GM12801 (cell line): Measurements from ENCODE around the gene PFN3.

Source experiments
- TF ChIP-seq, protein P1 (sequence below): IDR thresholded peaks from one replicate; pipeline ENCODE4 v1.5.1; 2011; ENCODE audit warnings: control low read depth; ENCODE audit not compliant: insufficient read length; ENCODE audit errors: extremely low read depth

Gene PFN3

DNA sequence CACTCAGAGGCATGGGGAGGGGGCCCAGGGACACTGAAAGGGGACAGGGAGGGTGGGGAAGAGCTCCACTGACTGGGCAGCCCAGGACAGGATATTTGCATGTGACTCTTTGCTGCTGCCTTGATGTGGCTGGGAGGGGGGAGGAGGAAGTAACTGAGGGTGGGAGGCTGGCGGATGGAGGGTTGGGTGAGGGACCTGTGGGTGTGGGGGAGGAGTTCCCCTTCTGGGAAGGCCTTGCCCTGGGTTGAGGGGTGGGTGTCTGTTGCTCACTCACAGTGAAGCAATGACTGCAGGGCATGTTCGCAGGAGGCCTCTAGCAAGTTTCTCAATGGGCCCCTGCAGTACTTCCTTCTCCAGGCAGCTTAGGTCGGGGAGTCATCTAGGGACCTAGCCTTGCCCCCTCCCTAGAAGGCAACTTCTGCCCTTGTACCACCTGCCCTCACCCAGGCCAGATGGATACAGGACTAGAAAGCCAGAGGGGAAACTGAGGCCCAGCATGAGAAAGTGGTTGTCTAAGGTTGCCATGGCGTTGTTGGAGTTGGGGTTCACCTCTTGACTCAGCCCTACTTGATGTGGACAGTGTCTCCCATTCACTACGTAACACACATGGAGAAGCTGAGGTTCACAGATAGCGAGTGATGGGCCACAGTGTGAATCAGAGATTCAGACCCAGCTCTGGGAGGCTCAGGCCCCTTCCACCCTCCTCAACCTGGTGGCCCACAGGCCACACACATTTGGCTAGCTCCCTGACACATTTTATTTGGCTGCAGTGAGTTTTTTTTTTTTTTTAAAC is 29.0 kb upstream of the PFN3 start:
- TF ChIP-seq, protein P1, sequence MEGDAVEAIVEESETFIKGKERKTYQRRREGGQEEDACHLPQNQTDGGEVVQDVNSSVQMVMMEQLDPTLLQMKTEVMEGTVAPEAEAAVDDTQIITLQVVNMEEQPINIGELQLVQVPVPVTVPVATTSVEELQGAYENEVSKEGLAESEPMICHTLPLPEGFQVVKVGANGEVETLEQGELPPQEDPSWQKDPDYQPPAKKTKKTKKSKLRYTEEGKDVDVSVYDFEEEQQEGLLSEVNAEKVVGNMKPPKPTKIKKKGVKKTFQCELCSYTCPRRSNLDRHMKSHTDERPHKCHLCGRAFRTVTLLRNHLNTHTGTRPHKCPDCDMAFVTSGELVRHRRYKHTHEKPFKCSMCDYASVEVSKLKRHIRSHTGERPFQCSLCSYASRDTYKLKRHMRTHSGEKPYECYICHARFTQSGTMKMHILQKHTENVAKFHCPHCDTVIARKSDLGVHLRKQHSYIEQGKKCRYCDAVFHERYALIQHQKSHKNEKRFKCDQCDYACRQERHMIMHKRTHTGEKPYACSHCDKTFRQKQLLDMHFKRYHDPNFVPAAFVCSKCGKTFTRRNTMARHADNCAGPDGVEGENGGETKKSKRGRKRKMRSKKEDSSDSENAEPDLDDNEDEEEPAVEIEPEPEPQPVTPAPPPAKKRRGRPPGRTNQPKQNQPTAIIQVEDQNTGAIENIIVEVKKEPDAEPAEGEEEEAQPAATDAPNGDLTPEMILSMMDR = no peak

DNA sequence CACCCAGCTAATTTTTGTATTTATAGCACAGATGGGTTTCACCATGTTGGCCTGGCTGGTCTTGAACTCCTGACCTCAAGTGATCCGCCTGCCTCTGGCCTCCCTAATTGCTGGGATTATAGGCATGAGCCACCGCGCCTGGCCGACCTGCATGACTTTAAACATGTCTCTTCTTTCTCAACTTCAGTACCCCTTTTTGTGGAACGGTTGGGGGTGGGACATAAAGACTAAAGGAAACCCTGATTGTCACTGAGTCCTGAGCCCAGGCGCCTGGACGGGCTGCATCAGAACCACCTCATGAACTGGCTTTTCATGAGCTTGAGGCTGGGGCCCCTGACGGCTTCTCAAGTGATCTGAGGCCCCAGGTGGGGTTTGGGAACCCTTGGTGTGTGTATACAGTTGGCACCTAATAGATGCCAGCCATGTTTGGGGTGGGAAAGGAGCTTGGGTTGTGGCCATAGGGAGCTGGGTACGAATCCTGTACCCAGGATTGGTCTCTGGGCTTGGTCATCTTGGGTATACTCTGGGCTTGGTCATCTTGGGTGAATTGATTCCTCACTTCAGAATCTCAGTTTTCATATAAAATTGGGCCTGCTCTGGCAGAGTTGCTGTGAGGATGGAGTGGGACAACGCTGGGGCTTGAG is 28.2 kb upstream of the PFN3 start:
- TF ChIP-seq, protein P1 = no peak

DNA sequence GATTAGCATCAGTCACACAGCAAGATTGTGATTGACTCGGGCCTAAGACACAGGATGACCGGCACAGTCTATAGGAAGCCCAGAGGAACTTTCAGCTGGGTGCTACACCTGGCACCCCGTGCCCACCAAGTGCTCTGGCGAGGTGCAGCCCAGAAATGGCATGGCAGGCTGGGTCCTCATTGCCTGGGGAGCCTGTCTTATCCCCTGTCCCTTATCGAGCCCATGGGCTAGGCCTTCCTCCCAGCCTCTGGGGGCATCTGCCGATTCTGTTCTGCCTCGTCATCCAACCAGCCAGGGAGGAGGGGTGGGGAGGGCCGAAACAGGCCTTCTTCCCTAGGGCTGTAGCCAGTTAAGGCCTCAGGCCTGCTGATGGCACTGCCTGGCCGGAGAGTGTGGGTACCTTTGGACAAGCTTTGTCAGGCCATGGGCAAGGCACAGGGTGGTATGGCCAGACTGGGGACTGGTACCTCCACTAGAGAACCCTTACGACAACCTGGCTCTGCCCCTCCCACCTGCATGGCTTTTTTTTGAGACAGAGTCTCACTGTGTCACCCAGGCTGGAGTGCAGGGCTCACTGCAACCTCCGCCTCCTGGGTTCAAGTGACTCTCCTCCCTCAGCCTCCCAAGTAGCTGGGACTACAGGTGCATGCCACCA is 27.6 kb upstream of the PFN3 start:
- TF ChIP-seq, protein P1 = no peak

DNA sequence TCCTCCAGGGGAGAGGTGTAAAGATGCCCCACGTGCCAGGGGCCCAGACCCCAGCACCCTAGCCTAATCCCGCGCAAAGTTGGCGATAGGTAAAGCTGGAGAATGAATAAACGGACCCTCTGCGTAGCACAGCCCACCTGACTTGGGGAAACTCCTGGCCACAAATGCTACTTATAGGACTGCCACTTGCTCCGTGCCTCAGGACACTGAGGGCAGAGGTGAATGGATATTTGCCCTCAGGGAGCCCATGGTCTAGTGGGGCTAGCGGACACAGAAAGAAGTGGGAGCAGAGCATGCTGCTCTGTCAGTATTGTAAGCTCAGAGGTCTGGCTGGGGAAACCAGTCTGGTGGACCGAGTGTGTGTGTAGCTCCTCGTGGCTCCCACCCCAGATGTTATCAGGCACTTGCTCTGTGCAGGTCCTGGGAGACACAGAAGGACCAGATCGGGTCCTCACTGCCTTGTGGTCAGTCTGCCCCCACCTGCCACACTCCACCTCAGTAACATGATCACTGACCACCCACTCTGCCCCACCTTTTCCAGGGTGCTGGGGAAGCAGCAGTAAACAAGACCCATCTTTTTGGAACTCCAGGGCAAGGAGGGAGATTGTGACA is 26.9 kb upstream of the PFN3 start:
- TF ChIP-seq, protein P1 = no peak

DNA sequence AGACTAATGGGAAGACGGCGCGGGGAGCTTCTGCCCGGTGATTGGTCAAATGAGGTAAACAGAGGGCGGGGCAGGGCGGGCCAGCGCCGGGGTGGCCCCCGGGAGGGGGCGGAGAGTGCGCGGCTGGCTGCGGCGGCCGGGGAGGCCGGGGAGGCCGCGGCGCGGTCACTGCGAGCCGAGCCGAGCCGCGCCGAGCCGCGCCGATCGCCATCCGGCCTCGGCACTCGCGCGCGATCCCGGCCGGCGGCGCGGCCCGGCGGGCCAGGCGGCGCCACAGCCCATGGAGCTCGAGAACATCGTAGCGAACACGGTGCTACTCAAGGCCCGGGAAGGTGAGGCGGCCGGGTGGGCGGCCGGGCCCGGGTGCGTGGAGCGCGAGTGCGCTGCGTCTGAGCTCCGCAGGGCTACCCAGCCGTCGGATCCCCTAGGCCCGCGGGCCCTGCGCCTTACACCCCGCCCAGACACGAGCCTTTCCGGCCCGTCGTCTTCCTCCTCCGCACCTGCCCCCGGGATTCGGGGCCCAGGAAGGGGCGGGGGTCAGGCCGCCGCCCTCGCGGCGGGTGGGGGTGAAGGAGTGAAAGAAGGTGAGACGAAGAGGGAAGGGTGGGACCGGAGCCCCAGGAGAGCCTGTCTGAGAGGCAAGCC is 26.2 kb upstream of the PFN3 start, which contains the start of gene GRK6:
Gene GRK6 (plus strand): TSS at position 111 of the 645 bp plus-strand sequence. CDS start 170 bp downstream, at position 281.
- TF ChIP-seq, protein P1 = no peak

DNA sequence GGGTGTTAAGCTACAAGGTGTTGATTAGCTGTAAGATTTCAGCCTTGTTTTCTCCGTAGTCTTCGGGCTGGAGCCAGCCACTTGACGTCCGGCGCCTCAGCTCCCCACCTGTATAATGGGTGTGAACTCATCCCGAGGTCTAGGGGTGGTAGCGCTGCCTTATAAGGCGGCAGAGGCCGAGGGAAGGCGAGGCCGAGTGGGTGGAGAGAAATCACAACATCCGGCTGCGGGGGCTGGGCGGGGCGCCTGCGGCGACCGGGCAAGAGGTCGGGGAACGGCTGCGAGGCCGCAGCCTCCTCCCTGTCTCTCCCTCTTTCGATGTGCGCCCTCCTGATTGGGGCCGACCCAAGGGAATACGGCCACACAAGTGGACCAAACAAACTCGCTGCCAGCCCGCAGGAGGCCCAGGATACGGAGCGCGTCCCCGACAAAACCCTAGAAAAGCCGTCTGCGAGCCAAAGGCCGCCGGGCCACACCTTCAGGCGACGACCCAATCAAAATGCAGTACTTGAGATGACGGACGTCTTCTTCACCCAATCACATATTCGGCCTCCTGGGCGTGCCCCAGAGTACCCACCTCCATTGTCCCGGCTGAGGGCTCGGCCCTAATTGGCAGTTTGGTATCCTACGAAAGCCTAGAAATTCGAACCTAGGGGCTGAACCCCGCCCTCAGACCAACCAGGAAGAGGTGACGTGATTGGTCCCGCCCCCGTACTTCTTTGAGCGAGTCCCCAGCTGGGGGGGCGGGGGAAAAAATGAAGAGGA is 25.5 kb upstream of the PFN3 start:
- TF ChIP-seq, protein P1 = no peak
